Suppressor macrophage treated with lipopolysaccharide for 4 hours (primary cell): ENCODE results near the gene TNS1.
A peak's percentile ranks its signal among the peaks of the same experiment; 100 is the strongest.

Experiments
- DNase-seq: peaks from one replicate; pipeline ENCODE4 v3.0.0-alpha.2; 2020

The TNS1 gene

GRCh38 chr2:217892560-217892959 is 110.2 kb downstream of the TNS1 start:
- no peak for DNase-seq

GRCh38 chr2:217890445-217890844 is 112.3 kb downstream of the TNS1 start:
- DNase-seq = no peak

GRCh38 chr2:217889656-217890055 is 113.1 kb downstream of the TNS1 start:
- no peak for DNase-seq

- peak; percentile 58 for DNase-seq
These were observed 114.7 kb downstream of the TNS1 start for GRCh38 chr2:217887841-217888701.

- peak; percentile 78 for DNase-seq
These were observed 116.0 kb downstream of the TNS1 start for GRCh38 chr2:217886720-217887309.

GRCh38 chr2:217886091-217886490 is 116.7 kb downstream of the TNS1 start:
- no peak for DNase-seq

- DNase-seq = no peak
These were observed 117.8 kb downstream of the TNS1 start for GRCh38 chr2:217884985-217885384.

GRCh38 chr2:217880891-217881290 is 121.9 kb downstream of the TNS1 start:
- no peak for DNase-seq

- no peak for DNase-seq
These were observed 122.4 kb downstream of the TNS1 start for GRCh38 chr2:217880287-217880889.

GRCh38 chr2:217878915-217879590 is 123.7 kb downstream of the TNS1 start:
- DNase-seq = no peak

GRCh38 chr2:217877866-217878265 is 124.9 kb downstream of the TNS1 start:
- DNase-seq = no peak

- no peak for DNase-seq
These were observed 126.6 kb downstream of the TNS1 start for GRCh38 chr2:217876253-217876570.

GRCh38 chr2:217875556-217876252 is 127.1 kb downstream of the TNS1 start:
- no peak for DNase-seq

- DNase-seq = peak; percentile 26
These were observed 127.7 kb downstream of the TNS1 start for GRCh38 chr2:217875138-217875537.

- no peak for DNase-seq
These were observed 129.4 kb downstream of the TNS1 start for GRCh38 chr2:217873371-217873770.

- no peak for DNase-seq
These were observed 130.5 kb downstream of the TNS1 start for GRCh38 chr2:217872319-217872718.

GRCh38 chr2:217870528-217871011 is 132.2 kb downstream of the TNS1 start:
- no peak for DNase-seq

- DNase-seq = no peak
These were observed 133.9 kb downstream of the TNS1 start for GRCh38 chr2:217868911-217869334.

- DNase-seq = no peak
These were observed 134.4 kb downstream of the TNS1 start for GRCh38 chr2:217868265-217868892.

- no peak for DNase-seq
These were observed 136.3 kb downstream of the TNS1 start for GRCh38 chr2:217866457-217866856.

- peak; percentile 17 for DNase-seq
These were observed 137.6 kb downstream of the TNS1 start for GRCh38 chr2:217864963-217865772.
